ENCODE measurements around the gene AP1S1. TPM values are rescaled to one million over a fixed set of nuclear protein-coding genes. Genes with fewer than 3 reads are reported as not detected.

Gene AP1S1
- total and polyA plus RNA-seq, 2 of the 13 experiments (the other 11 are each of a cell fraction or from before 2014, with no cell fraction given), result 57.5 to 68.1 TPM

DNA sequence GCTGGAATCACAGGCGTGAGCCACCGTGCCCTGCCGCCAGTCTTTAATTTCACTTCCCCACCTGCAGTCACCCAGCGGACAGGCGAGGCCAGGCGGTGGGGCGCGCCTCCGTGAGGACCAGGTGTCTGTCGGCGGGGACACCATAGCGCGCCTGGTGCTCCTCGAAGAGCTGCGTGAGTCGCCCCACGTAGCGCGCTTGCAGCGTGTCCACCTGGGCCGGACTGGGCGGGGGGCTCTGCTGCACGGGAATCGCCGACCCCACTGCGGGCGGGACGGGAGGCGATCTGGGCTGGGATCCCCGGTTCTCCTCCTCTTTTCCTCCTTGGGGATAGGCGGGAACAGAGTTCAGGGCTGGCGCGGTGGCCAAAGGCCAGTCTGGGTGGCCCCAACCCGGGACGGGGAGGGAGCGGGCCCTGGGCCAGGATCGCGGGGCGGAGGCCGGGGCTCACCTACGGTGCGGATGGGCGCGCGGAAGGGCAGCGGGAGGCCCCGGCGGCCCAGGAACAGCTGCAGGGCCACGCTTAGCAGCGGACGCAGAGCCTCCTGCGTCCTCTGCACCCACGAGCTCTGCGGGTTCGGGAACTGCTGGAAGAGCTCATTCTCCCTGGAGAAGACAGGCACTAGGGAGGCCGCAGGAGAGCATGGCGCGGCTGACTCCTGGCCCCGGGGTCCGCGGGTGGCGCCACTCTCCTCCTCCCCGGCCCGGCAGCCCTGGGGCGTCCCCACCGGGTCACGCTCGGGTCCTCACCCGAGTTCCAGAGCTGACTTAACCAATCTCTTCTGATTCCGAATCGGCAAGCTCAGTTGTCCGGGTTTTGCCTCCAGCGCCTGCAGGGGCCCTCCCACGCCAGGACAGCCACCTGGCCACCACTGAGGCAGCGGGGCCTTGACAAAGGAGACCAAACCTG, 47.7 kb downstream of the AP1S1 start (continued):
- TF ChIP-seq, protein P1, sequence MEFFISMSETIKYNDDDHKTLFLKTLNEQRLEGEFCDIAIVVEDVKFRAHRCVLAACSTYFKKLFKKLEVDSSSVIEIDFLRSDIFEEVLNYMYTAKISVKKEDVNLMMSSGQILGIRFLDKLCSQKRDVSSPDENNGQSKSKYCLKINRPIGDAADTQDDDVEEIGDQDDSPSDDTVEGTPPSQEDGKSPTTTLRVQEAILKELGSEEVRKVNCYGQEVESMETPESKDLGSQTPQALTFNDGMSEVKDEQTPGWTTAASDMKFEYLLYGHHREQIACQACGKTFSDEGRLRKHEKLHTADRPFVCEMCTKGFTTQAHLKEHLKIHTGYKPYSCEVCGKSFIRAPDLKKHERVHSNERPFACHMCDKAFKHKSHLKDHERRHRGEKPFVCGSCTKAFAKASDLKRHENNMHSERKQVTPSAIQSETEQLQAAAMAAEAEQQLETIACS (CRISPR knock-in tag; IDR thresholded peaks at IDR 0.05), result no peak
- TF ChIP-seq ZBTB8A (CRISPR knock-in tag; IDR thresholded peaks at IDR 0.05; ENCODE audit: borderline replicate concordance, low read depth), result no peak
- TF ChIP-seq DNMT1 (CRISPR knock-in tag; IDR thresholded peaks at IDR 0.05), result no peak
- TF ChIP-seq, protein P2, sequence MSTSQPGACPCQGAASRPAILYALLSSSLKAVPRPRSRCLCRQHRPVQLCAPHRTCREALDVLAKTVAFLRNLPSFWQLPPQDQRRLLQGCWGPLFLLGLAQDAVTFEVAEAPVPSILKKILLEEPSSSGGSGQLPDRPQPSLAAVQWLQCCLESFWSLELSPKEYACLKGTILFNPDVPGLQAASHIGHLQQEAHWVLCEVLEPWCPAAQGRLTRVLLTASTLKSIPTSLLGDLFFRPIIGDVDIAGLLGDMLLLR (CRISPR knock-in tag; IDR thresholded peaks at IDR 0.05), result no peak
- TF ChIP-seq ZNF788 (CRISPR knock-in tag; IDR thresholded peaks at IDR 0.05; ENCODE audit: borderline replicate concordance), result no peak; the same call in 1 of the 2 replicates
- TF ChIP-seq ZSCAN30 (CRISPR knock-in tag; IDR thresholded peaks at IDR 0.05), result no peak
- TF ChIP-seq ZNF24 (IDR thresholded peaks at IDR 0.05), result no peak
- TF ChIP-seq, protein P3, sequence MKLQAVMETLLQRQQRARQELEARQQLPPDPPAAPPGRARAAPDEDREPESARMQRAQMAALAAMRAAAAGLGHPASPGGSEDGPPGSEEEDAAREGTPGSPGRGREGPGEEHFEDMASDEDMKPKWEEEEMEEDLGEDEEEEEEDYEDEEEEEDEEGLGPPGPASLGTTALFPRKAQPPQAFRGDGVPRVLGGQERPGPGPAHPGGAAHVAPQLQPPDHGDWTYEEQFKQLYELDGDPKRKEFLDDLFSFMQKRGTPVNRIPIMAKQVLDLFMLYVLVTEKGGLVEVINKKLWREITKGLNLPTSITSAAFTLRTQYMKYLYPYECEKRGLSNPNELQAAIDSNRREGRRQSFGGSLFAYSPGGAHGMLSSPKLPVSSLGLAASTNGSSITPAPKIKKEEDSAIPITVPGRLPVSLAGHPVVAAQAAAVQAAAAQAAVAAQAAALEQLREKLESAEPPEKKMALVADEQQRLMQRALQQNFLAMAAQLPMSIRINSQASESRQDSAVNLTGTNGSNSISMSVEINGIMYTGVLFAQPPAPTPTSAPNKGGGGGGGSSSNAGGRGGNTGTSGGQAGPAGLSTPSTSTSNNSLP (IDR thresholded peaks at IDR 0.05; ENCODE audit: low read depth, low read length), result no peak
- TF ChIP-seq ZNF253 (CRISPR knock-in tag; IDR thresholded peaks at IDR 0.05; ENCODE audit: borderline replicate concordance), result peak; percentile 64; the same call in 1 of the 2 replicates
- TF ChIP-seq MAF1 (CRISPR knock-in tag; IDR thresholded peaks at IDR 0.05; ENCODE audit: borderline replicate concordance), result no peak
- peak; percentile 73; the same call in 1 of the 2 replicates for TF ChIP-seq KDM3A (CRISPR knock-in tag; IDR thresholded peaks at IDR 0.05; ENCODE audit: low read depth)
- TF ChIP-seq GTF3A (CRISPR knock-in tag; conservative IDR thresholded peaks at IDR 0.05), result no peak
- 0 out of 2 replicates have a peak, but pooled peaks have one; percentile 31 for TF ChIP-seq RAD21 (CRISPR knock-in tag; IDR thresholded peaks at IDR 0.05)
- no peak for TF ChIP-seq CEBPG (CRISPR knock-in tag; IDR thresholded peaks at IDR 0.05)
- TF ChIP-seq HOXA9 (CRISPR knock-in tag; IDR thresholded peaks at IDR 0.05; ENCODE audit: borderline replicate concordance), result no peak
- 0 out of 2 replicates have a peak, but pooled peaks have one; percentile 12 for TF ChIP-seq THAP11 (CRISPR knock-in tag; IDR thresholded peaks at IDR 0.05)
- 0 out of 2 replicates have a peak, but pooled peaks have one; percentile 20 for TF ChIP-seq KLF9 (CRISPR knock-in tag; IDR thresholded peaks at IDR 0.05; ENCODE audit: low read depth)
- 0 out of 2 replicates have a peak, but pooled peaks have one; percentile 66 for TF ChIP-seq ZNF20 (CRISPR knock-in tag; IDR thresholded peaks at IDR 0.05)
- TF ChIP-seq FOXK2 (IDR thresholded peaks at IDR 0.05), result no peak
- TF ChIP-seq, protein P4, sequence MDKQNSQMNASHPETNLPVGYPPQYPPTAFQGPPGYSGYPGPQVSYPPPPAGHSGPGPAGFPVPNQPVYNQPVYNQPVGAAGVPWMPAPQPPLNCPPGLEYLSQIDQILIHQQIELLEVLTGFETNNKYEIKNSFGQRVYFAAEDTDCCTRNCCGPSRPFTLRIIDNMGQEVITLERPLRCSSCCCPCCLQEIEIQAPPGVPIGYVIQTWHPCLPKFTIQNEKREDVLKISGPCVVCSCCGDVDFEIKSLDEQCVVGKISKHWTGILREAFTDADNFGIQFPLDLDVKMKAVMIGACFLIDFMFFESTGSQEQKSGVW (CRISPR knock-in tag; IDR thresholded peaks at IDR 0.05; ENCODE audit: borderline replicate concordance), result no peak
- TF ChIP-seq, protein P5, sequence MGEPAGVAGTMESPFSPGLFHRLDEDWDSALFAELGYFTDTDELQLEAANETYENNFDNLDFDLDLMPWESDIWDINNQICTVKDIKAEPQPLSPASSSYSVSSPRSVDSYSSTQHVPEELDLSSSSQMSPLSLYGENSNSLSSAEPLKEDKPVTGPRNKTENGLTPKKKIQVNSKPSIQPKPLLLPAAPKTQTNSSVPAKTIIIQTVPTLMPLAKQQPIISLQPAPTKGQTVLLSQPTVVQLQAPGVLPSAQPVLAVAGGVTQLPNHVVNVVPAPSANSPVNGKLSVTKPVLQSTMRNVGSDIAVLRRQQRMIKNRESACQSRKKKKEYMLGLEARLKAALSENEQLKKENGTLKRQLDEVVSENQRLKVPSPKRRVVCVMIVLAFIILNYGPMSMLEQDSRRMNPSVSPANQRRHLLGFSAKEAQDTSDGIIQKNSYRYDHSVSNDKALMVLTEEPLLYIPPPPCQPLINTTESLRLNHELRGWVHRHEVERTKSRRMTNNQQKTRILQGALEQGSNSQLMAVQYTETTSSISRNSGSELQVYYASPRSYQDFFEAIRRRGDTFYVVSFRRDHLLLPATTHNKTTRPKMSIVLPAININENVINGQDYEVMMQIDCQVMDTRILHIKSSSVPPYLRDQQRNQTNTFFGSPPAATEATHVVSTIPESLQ (CRISPR knock-in tag; conservative IDR thresholded peaks at IDR 0.05), result no peak

Data from HepG2 (cell line).